ENCODE data around the gene TNFRSF17.
A peak's percentile ranks its signal among the peaks of the same experiment; 100 is the strongest.

DNA sequence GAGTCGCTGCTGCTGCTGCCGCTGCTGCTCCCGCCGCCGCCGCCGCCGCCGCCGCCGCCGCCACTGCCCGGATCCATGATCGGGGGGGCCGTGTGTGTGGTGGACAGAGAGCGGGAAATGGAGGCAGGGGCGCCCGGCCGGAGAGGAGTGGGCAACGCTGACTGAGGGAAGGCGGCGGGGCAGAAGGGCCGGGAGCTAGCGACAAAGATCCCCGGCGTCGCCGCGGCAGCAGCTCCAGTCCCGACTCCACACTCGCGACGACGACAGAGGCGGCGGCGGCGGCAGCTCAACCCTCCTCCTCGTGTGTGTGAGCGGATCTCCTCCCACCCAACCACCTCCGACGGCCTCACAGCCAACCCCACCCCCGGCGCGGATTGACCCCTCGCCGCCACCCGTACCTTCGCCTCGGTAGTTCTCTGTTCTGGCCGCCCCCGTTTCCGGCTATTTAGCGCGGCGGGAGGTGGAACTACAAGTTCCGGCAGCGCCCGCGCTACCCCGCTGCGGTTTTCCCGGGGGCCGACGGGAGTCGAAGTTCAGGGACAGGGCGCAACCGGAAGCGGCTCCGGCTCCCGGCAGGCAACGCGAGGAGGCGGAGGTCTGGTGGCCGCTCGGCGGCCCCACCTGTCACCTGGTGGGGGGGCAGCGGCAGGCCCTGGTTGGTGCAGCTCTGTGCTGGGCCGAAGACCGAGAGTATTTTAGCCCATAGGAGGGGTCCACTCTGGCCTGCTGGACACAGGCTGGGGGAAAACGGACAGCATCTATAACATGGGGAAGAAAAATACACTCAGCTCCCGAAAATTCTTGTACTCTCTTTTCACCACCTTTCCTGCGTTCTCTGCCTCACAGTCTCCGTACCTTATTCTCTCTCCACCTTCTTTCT lies 49.1 kb upstream of the TNFRSF17 start, which contains the start of gene GSPT1:
- TF ChIP-seq POLR2A (IDR thresholded peaks at IDR 0.05) (peak; percentile 30 to 83), EP300 (IDR thresholded peaks at IDR 0.05) (peak; percentile 97)
- TF ChIP-seq, protein P1, sequence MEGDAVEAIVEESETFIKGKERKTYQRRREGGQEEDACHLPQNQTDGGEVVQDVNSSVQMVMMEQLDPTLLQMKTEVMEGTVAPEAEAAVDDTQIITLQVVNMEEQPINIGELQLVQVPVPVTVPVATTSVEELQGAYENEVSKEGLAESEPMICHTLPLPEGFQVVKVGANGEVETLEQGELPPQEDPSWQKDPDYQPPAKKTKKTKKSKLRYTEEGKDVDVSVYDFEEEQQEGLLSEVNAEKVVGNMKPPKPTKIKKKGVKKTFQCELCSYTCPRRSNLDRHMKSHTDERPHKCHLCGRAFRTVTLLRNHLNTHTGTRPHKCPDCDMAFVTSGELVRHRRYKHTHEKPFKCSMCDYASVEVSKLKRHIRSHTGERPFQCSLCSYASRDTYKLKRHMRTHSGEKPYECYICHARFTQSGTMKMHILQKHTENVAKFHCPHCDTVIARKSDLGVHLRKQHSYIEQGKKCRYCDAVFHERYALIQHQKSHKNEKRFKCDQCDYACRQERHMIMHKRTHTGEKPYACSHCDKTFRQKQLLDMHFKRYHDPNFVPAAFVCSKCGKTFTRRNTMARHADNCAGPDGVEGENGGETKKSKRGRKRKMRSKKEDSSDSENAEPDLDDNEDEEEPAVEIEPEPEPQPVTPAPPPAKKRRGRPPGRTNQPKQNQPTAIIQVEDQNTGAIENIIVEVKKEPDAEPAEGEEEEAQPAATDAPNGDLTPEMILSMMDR (IDR thresholded peaks at IDR 0.05): peak in 3 of 5 experiments; percentile 22 to 87 (median 83)

All from tibial nerve (tissue), 4 donors.